Stimulated activated CD8-positive, alpha-beta memory T cell treated with anti-CD3 and anti-CD28 coated beads, Interleukin-15, amount 100 ng/mL, for 4 hours (primary cell): ENCODE results near the gene PDCD1.
"Not testable (repeated sequence)": the region's sequence is repeated elsewhere in the genome, so short reads cannot be mapped to it uniquely, and the experiment has no call there.

ENCODE experiments used
- DNase-seq, 2 donors: peaks; one replicate each; pipeline ENCODE4 v3.0.0-alpha.2; 2020; ENCODE audit warnings: low read depth in 2 of 2

The PDCD1 gene

DNA sequence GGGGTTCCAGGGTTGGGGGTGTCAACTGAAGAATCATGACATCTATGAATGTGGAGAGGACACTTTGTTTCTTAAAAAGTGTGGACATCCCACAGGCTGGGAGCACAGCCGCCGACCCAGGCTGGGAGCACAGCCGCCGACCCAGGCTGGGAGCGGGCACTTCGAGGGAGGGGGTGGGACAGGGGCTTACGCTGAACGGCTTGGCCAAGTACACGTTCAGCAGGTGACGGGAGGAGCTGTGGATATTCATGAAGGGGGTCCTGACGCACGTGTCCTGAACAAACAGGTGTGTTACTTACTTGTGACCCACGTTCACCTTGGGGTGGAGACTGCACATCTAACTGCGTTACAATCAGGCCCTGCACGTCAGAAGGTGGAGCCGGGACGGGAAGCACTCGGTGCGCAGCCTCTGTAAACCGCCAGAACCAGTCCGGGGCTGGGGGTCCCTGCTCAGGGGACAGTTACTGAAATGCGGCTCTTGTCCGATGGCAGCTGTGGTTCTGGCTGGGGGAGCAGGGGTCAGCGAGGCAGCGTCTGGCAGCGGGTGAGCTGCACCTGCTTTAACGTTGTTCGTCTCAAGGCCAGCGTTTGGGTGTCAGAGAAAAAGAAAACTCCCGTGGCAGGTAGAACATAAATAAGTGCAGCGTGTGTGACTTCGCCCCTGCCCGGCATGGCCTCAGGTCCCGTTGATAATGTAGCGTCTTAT is 58.3 kb downstream of the PDCD1 start:
- DNase-seq = not testable (repeated sequence)
